ENCODE results near the gene LDLRAD1.
"Not testable (repeated sequence)": the region's sequence is repeated elsewhere in the genome, so short reads cannot be mapped to it uniquely, and the experiment has no call there.

LDLRAD1 gene

DNA sequence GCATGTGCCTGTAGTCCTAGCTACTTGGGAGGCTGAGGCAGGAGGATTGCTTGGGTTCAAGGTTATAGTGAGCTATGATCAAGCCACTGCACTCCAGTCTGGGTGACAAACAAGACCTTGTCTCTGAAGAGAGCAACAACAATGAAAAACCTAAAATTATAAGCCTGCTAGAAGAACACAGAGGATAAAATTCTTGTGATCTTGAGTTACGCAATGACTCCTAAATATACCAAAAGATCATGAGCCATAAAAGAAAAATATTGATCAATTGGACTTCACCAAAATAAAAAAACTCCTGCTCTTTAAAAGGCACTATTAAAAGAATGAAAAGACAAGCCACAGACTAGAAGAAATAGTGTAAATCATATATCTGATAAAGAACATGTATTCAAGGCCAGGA, 22.3 kb downstream of the LDLRAD1 start:
- TF ChIP-seq, protein P1, sequence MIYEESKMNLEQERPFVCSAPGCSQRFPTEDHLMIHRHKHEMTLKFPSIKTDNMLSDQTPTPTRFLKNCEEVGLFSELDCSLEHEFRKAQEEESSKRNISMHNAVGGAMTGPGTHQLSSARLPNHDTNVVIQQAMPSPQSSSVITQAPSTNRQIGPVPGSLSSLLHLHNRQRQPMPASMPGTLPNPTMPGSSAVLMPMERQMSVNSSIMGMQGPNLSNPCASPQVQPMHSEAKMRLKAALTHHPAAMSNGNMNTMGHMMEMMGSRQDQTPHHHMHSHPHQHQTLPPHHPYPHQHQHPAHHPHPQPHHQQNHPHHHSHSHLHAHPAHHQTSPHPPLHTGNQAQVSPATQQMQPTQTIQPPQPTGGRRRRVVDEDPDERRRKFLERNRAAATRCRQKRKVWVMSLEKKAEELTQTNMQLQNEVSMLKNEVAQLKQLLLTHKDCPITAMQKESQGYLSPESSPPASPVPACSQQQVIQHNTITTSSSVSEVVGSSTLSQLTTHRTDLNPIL (CRISPR knock-in tag; IDR thresholded peaks at IDR 0.05; ENCODE audit: low read depth) = no peak
- TF ChIP-seq TCF4 (CRISPR knock-in tag; IDR thresholded peaks at IDR 0.05; ENCODE audit: borderline replicate concordance) = no peak
- no peak for TF ChIP-seq GLIS3 (CRISPR knock-in tag; IDR thresholded peaks at IDR 0.05)
- TF ChIP-seq BACH2 (CRISPR knock-in tag; IDR thresholded peaks at IDR 0.05; ENCODE audit: borderline replicate concordance) = no peak
- TF ChIP-seq TOX (CRISPR knock-in tag; IDR thresholded peaks at IDR 0.05; ENCODE audit: borderline replicate concordance) = no peak
- no peak for TF ChIP-seq ESRRG (CRISPR knock-in tag; IDR thresholded peaks at IDR 0.05)
- no peak for TF ChIP-seq ARNTL (CRISPR knock-in tag; IDR thresholded peaks at IDR 0.05; ENCODE audit: borderline replicate concordance, low read depth)
- no peak for TF ChIP-seq PPARA (CRISPR knock-in tag; IDR thresholded peaks at IDR 0.05; ENCODE audit: borderline replicate concordance)
- no peak for TF ChIP-seq ISL1 (CRISPR knock-in tag; IDR thresholded peaks at IDR 0.05)
- TF ChIP-seq SNAI2 (CRISPR knock-in tag; IDR thresholded peaks at IDR 0.05) = no peak
- no peak for ATAC-seq

DNA sequence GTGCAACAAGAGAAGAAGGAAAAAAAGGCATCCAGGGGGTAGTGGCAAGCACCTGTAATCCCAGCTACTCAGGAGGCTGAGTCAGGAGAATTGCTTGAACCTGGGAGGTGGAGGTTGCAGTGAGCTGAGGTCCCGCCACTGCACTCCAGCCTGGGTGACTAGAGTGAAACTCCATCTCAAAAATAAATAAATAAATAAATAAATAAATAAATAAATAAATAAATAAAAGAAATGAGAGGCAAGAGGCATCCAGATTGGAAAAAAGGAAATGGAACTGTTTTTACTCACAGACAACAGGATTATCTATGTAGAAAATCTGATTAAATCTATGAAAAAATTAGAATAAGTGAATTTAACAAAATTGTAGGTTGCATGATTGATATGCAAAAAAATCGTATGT, 23.5 kb downstream of the LDLRAD1 start:
- not testable (repeated sequence) for ATAC-seq

DNA sequence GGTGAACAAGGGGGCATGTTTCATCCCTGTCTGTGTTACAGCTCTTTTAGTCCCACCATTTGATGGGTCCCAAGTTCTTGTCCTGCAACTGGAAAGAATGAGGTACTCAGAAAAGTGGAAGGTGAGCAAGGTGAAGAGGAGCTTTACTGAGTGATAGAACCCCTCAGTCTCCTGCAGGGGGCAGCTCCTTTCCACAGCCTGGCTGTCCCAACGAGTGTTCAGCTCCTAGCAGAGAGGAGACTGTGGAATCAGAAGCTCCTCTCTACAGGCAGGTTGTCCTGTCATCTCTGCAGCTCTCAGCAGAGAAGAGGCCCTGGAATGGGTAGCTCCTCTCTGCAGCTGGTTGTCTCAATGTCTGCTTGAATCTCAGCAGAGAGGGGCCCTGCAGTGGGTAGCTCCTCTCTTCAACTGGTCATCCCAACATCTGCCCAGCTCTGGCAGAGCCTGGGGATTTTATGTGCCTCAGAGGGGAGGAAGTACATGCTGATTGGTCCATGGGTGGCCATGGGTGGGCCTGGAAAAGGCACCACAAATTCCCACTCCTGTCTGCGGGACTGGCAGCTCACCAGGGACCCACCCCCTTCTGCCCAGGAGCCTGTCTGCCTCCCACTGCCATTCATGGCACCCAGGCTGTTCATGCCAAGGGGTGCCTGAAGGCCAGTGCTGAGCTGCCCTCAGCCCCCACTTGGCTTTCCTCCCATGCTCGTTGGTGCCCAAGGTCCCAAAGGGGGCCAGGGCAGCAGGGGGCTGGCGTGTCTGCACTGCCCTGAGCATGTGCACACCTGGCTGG, 25.7 kb downstream of the LDLRAD1 start:
- TF ChIP-seq, protein P1 (CRISPR knock-in tag; IDR thresholded peaks at IDR 0.05; ENCODE audit: low read depth) = no peak
- TF ChIP-seq ESRRG (CRISPR knock-in tag; IDR thresholded peaks at IDR 0.05) (no peak), ARNTL (CRISPR knock-in tag; IDR thresholded peaks at IDR 0.05; ENCODE audit: borderline replicate concordance, low read depth) (no peak), RARB (CRISPR knock-in tag; IDR thresholded peaks at IDR 0.05) (no peak), ZNF565 (CRISPR knock-in tag; conservative IDR thresholded peaks at IDR 0.05; ENCODE audit: low read depth) (no peak), PPARA (CRISPR knock-in tag; IDR thresholded peaks at IDR 0.05; ENCODE audit: borderline replicate concordance) (no peak)
- TF ChIP-seq, protein P2, sequence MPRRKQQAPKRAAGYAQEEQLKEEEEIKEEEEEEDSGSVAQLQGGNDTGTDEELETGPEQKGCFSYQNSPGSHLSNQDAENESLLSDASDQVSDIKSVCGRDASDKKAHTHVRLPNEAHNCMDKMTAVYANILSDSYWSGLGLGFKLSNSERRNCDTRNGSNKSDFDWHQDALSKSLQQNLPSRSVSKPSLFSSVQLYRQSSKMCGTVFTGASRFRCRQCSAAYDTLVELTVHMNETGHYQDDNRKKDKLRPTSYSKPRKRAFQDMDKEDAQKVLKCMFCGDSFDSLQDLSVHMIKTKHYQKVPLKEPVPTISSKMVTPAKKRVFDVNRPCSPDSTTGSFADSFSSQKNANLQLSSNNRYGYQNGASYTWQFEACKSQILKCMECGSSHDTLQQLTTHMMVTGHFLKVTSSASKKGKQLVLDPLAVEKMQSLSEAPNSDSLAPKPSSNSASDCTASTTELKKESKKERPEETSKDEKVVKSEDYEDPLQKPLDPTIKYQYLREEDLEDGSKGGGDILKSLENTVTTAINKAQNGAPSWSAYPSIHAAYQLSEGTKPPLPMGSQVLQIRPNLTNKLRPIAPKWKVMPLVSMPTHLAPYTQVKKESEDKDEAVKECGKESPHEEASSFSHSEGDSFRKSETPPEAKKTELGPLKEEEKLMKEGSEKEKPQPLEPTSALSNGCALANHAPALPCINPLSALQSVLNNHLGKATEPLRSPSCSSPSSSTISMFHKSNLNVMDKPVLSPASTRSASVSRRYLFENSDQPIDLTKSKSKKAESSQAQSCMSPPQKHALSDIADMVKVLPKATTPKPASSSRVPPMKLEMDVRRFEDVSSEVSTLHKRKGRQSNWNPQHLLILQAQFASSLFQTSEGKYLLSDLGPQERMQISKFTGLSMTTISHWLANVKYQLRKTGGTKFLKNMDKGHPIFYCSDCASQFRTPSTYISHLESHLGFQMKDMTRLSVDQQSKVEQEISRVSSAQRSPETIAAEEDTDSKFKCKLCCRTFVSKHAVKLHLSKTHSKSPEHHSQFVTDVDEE (CRISPR knock-in tag; IDR thresholded peaks at IDR 0.05) = no peak

DNA sequence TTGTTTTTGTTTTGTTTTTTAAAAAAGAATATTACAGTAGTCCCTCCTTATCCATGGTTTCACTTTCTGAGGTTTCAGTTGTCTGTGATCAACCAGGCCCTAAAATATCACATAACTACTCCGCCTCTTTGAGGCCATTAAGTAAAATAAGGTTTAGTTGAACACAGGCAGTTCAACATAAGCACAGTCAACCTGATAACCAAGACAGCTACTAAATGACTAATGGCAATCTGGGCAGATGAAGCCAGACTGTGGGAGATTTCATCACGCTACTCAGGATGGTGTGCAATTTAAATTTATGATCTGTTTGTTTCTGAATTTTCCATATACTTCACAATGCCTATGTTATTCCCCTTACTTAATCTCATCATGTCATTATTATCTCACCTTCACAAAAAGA, 30.1 kb downstream of the LDLRAD1 start:
- no peak for TF ChIP-seq ZFP3 (CRISPR knock-in tag; IDR thresholded peaks at IDR 0.05)
- no peak for TF ChIP-seq CSDC2 (CRISPR knock-in tag; IDR thresholded peaks at IDR 0.05)
- TF ChIP-seq, protein P3, sequence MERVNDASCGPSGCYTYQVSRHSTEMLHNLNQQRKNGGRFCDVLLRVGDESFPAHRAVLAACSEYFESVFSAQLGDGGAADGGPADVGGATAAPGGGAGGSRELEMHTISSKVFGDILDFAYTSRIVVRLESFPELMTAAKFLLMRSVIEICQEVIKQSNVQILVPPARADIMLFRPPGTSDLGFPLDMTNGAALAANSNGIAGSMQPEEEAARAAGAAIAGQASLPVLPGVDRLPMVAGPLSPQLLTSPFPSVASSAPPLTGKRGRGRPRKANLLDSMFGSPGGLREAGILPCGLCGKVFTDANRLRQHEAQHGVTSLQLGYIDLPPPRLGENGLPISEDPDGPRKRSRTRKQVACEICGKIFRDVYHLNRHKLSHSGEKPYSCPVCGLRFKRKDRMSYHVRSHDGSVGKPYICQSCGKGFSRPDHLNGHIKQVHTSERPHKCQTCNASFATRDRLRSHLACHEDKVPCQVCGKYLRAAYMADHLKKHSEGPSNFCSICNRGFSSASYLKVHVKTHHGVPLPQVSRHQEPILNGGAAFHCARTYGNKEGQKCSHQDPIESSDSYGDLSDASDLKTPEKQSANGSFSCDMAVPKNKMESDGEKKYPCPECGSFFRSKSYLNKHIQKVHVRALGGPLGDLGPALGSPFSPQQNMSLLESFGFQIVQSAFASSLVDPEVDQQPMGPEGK (CRISPR knock-in tag; IDR thresholded peaks at IDR 0.05; ENCODE audit: borderline replicate concordance) = no peak
- TF ChIP-seq, protein P2 (CRISPR knock-in tag; IDR thresholded peaks at IDR 0.05) = no peak
- no peak for TF ChIP-seq ESRRG (CRISPR knock-in tag; IDR thresholded peaks at IDR 0.05)
- TF ChIP-seq TCF4 (CRISPR knock-in tag; IDR thresholded peaks at IDR 0.05; ENCODE audit: borderline replicate concordance) = no peak
- ATAC-seq = no peak

More for the DNA sequence above, 25.7 kb downstream of the LDLRAD1 start:
- no peak for ATAC-seq
